ENCODE results near the gene KIAA0319L. TPM values are rescaled to one million over a fixed set of nuclear protein-coding genes. Genes with fewer than 3 reads are reported as not detected.
A peak's percentile ranks its signal among the peaks of the same experiment; 100 is the strongest.

Gene KIAA0319L
- total and polyA plus RNA-seq, 2 experiments from 2014 or later, result 27.2 to 75.1 TPM

DNA sequence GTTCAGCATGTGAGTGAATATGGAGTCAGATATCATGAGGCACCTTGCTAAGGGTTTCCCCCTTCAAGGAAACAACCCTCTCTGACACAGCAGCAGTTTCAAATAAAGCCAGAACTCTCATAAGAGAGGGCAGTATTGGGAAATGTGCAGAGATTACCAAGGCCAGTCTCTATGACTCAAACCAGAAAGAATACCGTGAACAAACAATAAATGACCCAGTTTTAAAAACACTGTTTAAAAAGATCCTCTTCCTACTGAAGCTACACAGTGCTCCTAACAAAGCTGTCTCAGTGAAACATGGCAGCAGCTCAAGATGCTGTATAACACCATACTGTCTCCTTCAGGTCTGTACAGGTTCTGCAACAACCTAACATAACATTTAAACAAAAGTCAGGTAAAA, 102.6 kb downstream of the KIAA0319L start:
- Mint-ChIP-seq H3K36me3 (ENCODE audit: low read depth) (peaks cover 47% of the 10 kb centered on the region), H3K4me1 (no peaks in the 10 kb centered on the region), H3K27ac (no peak overlapping the region), H3K4me3 (no peak overlapping the region), H3K9me3 (no peaks in the 10 kb centered on the region), H3K27me3 (ENCODE audit: insufficient read depth, low read depth, poor library complexity) (peaks cover 3% of the 10 kb centered on the region)
- Histone ChIP-seq H3K4me1 (ENCODE audit: insufficient read depth) (no peaks in the 10 kb centered on the region), H3K27me3 (ENCODE audit: insufficient read depth) (no peaks in the 10 kb centered on the region), H3F3A (replicated peaks; ENCODE audit: low read depth) (no peaks in the 10 kb centered on the region), H3K4me3 (no peak overlapping the region), H3K4me2 (no peak overlapping the region), H3K27ac (ENCODE audit: low read depth) (no peak overlapping the region), H3K9me2 (ENCODE audit: insufficient read depth) (no peaks in the 10 kb centered on the region), H2AFZ (no peak overlapping the region), H3K79me2 (replicated peaks; ENCODE audit: insufficient read depth) (no peaks in the 10 kb centered on the region), H4K20me1 (replicated peaks; ENCODE audit: insufficient read depth) (peaks cover 4% of the 10 kb centered on the region), H3K36me3 (ENCODE audit: insufficient read depth) (peaks cover 21% of the 10 kb centered on the region)
- TF ChIP-seq ZNF331 (CRISPR knock-in tag; IDR thresholded peaks at IDR 0.05; ENCODE audit: low read depth), result no peak
- TF ChIP-seq, protein P1, sequence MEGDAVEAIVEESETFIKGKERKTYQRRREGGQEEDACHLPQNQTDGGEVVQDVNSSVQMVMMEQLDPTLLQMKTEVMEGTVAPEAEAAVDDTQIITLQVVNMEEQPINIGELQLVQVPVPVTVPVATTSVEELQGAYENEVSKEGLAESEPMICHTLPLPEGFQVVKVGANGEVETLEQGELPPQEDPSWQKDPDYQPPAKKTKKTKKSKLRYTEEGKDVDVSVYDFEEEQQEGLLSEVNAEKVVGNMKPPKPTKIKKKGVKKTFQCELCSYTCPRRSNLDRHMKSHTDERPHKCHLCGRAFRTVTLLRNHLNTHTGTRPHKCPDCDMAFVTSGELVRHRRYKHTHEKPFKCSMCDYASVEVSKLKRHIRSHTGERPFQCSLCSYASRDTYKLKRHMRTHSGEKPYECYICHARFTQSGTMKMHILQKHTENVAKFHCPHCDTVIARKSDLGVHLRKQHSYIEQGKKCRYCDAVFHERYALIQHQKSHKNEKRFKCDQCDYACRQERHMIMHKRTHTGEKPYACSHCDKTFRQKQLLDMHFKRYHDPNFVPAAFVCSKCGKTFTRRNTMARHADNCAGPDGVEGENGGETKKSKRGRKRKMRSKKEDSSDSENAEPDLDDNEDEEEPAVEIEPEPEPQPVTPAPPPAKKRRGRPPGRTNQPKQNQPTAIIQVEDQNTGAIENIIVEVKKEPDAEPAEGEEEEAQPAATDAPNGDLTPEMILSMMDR (conservative IDR thresholded peaks at IDR 0.05; ENCODE audit: low read depth in 2 of 2), result peak in 1 of 2 experiments; percentile 4; a peak in 1 of 4 replicates
- TF ChIP-seq, protein P2, sequence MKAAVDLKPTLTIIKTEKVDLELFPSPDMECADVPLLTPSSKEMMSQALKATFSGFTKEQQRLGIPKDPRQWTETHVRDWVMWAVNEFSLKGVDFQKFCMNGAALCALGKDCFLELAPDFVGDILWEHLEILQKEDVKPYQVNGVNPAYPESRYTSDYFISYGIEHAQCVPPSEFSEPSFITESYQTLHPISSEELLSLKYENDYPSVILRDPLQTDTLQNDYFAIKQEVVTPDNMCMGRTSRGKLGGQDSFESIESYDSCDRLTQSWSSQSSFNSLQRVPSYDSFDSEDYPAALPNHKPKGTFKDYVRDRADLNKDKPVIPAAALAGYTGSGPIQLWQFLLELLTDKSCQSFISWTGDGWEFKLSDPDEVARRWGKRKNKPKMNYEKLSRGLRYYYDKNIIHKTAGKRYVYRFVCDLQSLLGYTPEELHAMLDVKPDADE (IDR thresholded peaks at IDR 0.05), result no peak
- DNase-seq (ENCODE audit: low spot score), result no peak
- no peak for ATAC-seq

DNA sequence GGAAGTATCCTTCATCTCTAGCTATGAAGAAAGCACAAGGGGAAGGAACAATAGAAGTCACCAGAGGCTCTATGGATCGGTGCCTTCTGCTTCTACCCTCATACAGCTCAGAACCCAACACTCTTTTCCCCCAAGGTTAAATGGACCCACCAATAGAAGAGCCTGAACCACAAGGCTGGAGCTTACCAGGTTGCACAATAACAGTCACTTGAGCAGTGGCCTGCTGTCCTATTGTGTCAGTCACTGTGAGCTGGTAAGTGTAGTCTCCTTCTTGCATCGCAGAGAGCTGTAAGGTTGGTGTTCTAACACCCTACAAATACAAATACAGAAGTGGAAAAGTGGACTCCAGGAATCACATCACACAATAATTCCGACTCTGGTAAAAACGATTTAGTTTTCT, 103.0 kb downstream of the KIAA0319L start:
- Histone ChIP-seq H3K36me3 (ENCODE audit: insufficient read depth) (peaks cover 25% of the 10 kb centered on the region), H3K4me3 (no peak overlapping the region), H4K20me1 (replicated peaks; ENCODE audit: insufficient read depth) (peaks cover 7% of the 10 kb centered on the region), H3K9me2 (ENCODE audit: insufficient read depth) (no peaks in the 10 kb centered on the region), H3K4me1 (ENCODE audit: insufficient read depth) (no peaks in the 10 kb centered on the region), H3K27me3 (ENCODE audit: insufficient read depth) (no peaks in the 10 kb centered on the region), H3F3A (replicated peaks; ENCODE audit: low read depth) (no peaks in the 10 kb centered on the region), H2AFZ (no peak overlapping the region), H3K27ac (ENCODE audit: low read depth) (no peak overlapping the region), H3K79me2 (replicated peaks; ENCODE audit: insufficient read depth) (no peaks in the 10 kb centered on the region), H3K4me2 (no peak overlapping the region)
- no peaks in the 10 kb centered on the region for H3K4me1 Mint-ChIP-seq
- DNase-seq (ENCODE audit: low spot score), result no peak
- no peaks in the 10 kb centered on the region for H3K9me3 Mint-ChIP-seq
- peaks cover 50% of the 10 kb centered on the region for H3K36me3 Mint-ChIP-seq (ENCODE audit: low read depth)
- ATAC-seq, result no peak
- H3K27ac Mint-ChIP-seq, result no peak overlapping the region
- H3K27me3 Mint-ChIP-seq (ENCODE audit: insufficient read depth, low read depth, poor library complexity), result peaks cover 3% of the 10 kb centered on the region
- H3K4me3 Mint-ChIP-seq, result no peak overlapping the region
- TF ChIP-seq NANOG (IDR thresholded peaks at IDR 0.05; ENCODE audit: borderline replicate concordance) (no peak), POLR2AphosphoS5 (IDR thresholded peaks at IDR 0.05; ENCODE audit: low read depth) (no peak), ZNF331 (CRISPR knock-in tag; IDR thresholded peaks at IDR 0.05; ENCODE audit: low read depth) (no peak), ZNF114 (CRISPR knock-in tag; IDR thresholded peaks at IDR 0.05) (no peak)
- TF ChIP-seq, protein P3, sequence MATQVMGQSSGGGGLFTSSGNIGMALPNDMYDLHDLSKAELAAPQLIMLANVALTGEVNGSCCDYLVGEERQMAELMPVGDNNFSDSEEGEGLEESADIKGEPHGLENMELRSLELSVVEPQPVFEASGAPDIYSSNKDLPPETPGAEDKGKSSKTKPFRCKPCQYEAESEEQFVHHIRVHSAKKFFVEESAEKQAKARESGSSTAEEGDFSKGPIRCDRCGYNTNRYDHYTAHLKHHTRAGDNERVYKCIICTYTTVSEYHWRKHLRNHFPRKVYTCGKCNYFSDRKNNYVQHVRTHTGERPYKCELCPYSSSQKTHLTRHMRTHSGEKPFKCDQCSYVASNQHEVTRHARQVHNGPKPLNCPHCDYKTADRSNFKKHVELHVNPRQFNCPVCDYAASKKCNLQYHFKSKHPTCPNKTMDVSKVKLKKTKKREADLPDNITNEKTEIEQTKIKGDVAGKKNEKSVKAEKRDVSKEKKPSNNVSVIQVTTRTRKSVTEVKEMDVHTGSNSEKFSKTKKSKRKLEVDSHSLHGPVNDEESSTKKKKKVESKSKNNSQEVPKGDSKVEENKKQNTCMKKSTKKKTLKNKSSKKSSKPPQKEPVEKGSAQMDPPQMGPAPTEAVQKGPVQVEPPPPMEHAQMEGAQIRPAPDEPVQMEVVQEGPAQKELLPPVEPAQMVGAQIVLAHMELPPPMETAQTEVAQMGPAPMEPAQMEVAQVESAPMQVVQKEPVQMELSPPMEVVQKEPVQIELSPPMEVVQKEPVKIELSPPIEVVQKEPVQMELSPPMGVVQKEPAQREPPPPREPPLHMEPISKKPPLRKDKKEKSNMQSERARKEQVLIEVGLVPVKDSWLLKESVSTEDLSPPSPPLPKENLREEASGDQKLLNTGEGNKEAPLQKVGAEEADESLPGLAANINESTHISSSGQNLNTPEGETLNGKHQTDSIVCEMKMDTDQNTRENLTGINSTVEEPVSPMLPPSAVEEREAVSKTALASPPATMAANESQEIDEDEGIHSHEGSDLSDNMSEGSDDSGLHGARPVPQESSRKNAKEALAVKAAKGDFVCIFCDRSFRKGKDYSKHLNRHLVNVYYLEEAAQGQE (IDR thresholded peaks at IDR 0.05; ENCODE audit: unreplicated experiment), result no peak

Data from GM23338 (cell line).